ENCODE results near the gene DNAAF5. TPM values are rescaled to one million over a fixed set of nuclear protein-coding genes. Genes with fewer than 3 reads are reported as not detected.
"Not testable (repeated sequence)": the region's sequence is repeated elsewhere in the genome, so short reads cannot be mapped to it uniquely, and the experiment has no call there.

The DNAAF5 gene
- total RNA-seq, 1 experiment from 2014 or later, result 37.6 TPM

DNA sequence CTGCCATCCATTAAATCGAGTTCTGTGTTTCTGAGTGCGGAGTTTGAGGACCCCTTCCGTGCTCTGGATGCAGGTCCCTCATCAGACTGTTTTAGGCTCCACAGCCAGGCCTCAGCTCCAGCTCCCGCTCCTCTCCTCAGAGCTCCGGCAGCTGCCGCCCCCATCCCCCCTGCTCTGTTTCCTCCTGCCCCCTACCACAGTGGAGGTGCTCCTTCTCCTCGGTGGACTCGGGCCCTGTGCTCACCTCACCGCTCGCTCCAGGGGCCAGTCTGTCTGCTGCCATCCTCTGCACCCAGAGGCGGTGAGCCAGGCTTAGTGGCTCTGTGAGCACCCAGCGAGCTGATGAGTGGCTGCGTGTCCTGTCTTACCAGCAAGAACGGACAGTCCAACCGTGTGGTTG is 21.9 kb downstream of the DNAAF5 start:
- ChIA-PET CTCF (no interaction called here), POLR2A (no interaction called here)
- no peaks in the 10 kb centered on the region for H3K4me1 Mint-ChIP-seq (ENCODE audit: insufficient read depth, unreplicated experiment)
- no peaks in the 10 kb centered on the region for H3K9me3 Mint-ChIP-seq (ENCODE audit: unreplicated experiment)
- no peaks in the 10 kb centered on the region for H3K27me3 Mint-ChIP-seq (ENCODE audit: insufficient read depth, unreplicated experiment)
- intact Hi-C loops (cut with micrococcal nuclease), result no loop called here
- no peak overlapping the region for H3K27ac Mint-ChIP-seq (ENCODE audit: low read depth, unreplicated experiment)
- no peak overlapping the region for H3K4me3 Mint-ChIP-seq (ENCODE audit: unreplicated experiment)
- TF ChIP-seq, protein P1, sequence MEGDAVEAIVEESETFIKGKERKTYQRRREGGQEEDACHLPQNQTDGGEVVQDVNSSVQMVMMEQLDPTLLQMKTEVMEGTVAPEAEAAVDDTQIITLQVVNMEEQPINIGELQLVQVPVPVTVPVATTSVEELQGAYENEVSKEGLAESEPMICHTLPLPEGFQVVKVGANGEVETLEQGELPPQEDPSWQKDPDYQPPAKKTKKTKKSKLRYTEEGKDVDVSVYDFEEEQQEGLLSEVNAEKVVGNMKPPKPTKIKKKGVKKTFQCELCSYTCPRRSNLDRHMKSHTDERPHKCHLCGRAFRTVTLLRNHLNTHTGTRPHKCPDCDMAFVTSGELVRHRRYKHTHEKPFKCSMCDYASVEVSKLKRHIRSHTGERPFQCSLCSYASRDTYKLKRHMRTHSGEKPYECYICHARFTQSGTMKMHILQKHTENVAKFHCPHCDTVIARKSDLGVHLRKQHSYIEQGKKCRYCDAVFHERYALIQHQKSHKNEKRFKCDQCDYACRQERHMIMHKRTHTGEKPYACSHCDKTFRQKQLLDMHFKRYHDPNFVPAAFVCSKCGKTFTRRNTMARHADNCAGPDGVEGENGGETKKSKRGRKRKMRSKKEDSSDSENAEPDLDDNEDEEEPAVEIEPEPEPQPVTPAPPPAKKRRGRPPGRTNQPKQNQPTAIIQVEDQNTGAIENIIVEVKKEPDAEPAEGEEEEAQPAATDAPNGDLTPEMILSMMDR (IDR thresholded peaks at IDR 0.05; ENCODE audit: unreplicated experiment), result no peak
- H3K36me3 Mint-ChIP-seq (ENCODE audit: insufficient read depth, unreplicated experiment), result peaks cover 41% of the 10 kb centered on the region
- DNase-seq (ENCODE audit: unreplicated experiment), result no peak
- no TSS peak for BruUV-seq (replicated peaks)

DNA sequence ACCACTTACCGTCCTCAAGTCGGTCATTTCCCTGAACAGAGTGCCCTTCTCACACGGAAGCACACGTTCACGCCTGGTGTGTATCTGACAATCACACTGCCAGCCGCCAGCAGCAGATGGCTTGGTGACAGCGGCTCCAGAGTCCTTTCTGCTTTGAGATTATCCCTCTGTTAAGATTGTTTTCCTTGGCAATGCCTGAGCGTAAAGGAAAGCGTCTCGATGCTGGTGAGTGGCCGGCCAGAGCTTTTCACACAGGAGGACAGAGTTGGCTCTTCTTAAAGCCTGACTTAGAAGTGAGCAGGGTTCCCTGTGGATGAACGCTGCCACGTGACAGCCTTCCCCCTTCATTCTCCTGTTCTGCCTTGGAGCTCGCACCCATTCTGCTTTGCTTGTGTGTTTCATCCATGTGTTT is 22.6 kb downstream of the DNAAF5 start:
- H3K4me1 Mint-ChIP-seq (ENCODE audit: insufficient read depth, unreplicated experiment), result no peaks in the 10 kb centered on the region
- H3K27me3 Mint-ChIP-seq (ENCODE audit: insufficient read depth, unreplicated experiment), result no peaks in the 10 kb centered on the region
- POLR2A ChIA-PET, result no interaction called here
- CTCF ChIA-PET, result no interaction called here
- intact Hi-C loops (cut with micrococcal nuclease), result no loop called here
- DNase-seq (ENCODE audit: unreplicated experiment), result no peak
- H3K27ac Mint-ChIP-seq (ENCODE audit: low read depth, unreplicated experiment), result no peak overlapping the region
- no peak overlapping the region for H3K4me3 Mint-ChIP-seq (ENCODE audit: unreplicated experiment)
- BruUV-seq (replicated peaks), result no TSS peak
- TF ChIP-seq, protein P1 (IDR thresholded peaks at IDR 0.05; ENCODE audit: unreplicated experiment), result no peak
- no peaks in the 10 kb centered on the region for H3K9me3 Mint-ChIP-seq (ENCODE audit: unreplicated experiment)
- peaks cover 46% of the 10 kb centered on the region for H3K36me3 Mint-ChIP-seq (ENCODE audit: insufficient read depth, unreplicated experiment)

DNA sequence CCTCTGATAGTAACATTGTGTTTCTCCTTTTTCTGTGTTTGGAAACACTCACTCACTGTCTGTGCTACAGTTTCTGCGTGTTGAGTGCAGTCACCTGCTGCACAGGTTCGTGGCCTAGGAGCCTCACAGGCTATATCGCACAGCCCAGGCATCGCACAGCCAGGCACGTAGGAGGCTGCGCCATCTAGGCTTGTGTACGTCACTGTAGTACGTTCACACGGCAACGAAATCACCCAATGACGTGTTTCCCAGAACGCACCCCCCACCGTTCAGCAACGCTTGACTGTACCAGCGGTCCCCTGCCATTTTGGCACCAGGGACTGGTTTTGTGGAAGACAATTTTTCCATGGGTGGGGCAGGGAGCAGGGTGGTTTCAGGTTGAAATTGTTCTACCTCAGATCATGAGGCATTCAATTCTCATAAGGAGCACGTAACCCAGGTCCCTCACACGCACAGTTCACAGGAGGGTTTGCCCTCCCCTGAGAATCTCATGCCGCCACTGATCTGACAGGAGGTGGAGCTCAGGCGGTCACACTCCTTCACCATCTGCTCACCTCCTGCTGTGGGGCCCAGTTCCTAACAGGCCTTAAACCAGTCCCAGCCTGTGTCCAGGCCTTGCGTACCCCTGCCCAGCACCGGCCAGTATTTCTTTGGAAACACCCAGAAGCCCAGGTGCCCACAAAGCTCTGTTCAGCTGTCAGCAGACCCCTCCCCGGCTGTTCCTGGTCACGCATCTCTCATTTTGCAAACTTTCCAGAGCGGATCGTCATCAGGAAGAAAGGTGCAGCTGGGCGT is 23.8 kb downstream of the DNAAF5 start:
- POLR2A ChIA-PET, result no interaction called here
- intact Hi-C loops (cut with micrococcal nuclease), result no loop called here
- DNase-seq (ENCODE audit: unreplicated experiment), result no peak
- no peaks in the 10 kb centered on the region for H3K4me1 Mint-ChIP-seq (ENCODE audit: insufficient read depth, unreplicated experiment)
- no peak overlapping the region for H3K4me3 Mint-ChIP-seq (ENCODE audit: unreplicated experiment)
- no peak overlapping the region for H3K27ac Mint-ChIP-seq (ENCODE audit: low read depth, unreplicated experiment)
- H3K9me3 Mint-ChIP-seq (ENCODE audit: unreplicated experiment), result no peaks in the 10 kb centered on the region
- H3K36me3 Mint-ChIP-seq (ENCODE audit: insufficient read depth, unreplicated experiment), result peaks cover 45% of the 10 kb centered on the region
- H3K27me3 Mint-ChIP-seq (ENCODE audit: insufficient read depth, unreplicated experiment), result no peaks in the 10 kb centered on the region
- TF ChIP-seq, protein P1 (IDR thresholded peaks at IDR 0.05; ENCODE audit: unreplicated experiment), result no peak
- no TSS peak for BruUV-seq (replicated peaks)
- CTCF ChIA-PET, result no interaction called here

DNA sequence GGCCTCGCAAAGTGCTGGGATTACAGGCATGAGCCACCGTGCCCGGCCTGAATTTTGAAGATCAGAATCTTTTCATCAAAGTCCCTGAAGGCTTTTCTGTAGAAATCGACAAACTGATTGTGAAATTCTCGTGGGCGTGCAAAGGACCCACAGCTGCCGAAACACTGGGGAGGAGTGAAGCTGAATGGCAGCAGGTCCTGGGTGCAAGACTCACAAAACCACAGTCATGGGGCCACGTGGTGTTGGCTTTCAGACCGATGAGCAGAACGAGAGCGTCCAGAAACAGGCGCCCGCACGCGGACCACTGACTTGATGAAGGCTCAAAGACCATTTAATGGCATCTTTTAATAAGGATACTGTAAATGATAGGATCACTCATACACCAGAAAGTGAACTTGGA is 25.3 kb downstream of the DNAAF5 start:
- H3K36me3 Mint-ChIP-seq (ENCODE audit: insufficient read depth, unreplicated experiment), result peaks cover 49% of the 10 kb centered on the region
- no TSS peak for BruUV-seq (replicated peaks)
- intact Hi-C loops (cut with micrococcal nuclease), result no loop called here
- no peaks in the 10 kb centered on the region for H3K27me3 Mint-ChIP-seq (ENCODE audit: insufficient read depth, unreplicated experiment)
- DNase-seq (ENCODE audit: unreplicated experiment), result no peak
- TF ChIP-seq, protein P1 (IDR thresholded peaks at IDR 0.05; ENCODE audit: unreplicated experiment), result no peak
- CTCF ChIA-PET, result interaction anchor here (0.6 to 1.2 kb wide), 2 partner anchors 20 to 122 kb away, joined by 3 to 6 read pairs; no protein-coding TSS in a partner anchor
- H3K4me1 Mint-ChIP-seq (ENCODE audit: insufficient read depth, unreplicated experiment), result no peaks in the 10 kb centered on the region
- no peak overlapping the region for H3K4me3 Mint-ChIP-seq (ENCODE audit: unreplicated experiment)
- H3K27ac Mint-ChIP-seq (ENCODE audit: low read depth, unreplicated experiment), result no peak overlapping the region
- POLR2A ChIA-PET, result no interaction called here
- no peaks in the 10 kb centered on the region for H3K9me3 Mint-ChIP-seq (ENCODE audit: unreplicated experiment)

DNA sequence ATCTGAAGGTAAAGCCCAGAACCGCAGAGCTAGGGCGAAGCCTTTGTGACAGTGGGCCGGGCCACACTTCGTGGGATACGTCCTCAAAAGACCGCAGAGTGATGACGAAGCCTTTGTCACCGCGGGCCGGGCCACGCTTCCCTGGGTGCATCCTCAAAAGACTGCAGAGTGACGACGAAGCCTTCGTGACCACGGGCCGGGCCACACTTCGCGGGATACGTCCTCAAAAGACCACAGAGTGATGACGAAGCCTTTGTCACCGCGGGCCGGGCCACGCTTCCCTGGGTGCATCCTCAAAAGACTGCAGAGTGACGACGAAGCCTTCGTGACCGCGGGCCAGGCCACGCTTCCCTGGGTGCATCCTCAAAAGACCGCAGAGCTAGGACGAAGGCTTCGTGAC is 25.8 kb downstream of the DNAAF5 start:
- H3K36me3 Mint-ChIP-seq (ENCODE audit: insufficient read depth, unreplicated experiment), result peaks cover 53% of the 10 kb centered on the region
- H3K27me3 Mint-ChIP-seq (ENCODE audit: insufficient read depth, unreplicated experiment); POLR2A ChIA-PET; H3K4me3 Mint-ChIP-seq (ENCODE audit: unreplicated experiment); H3K27ac Mint-ChIP-seq (ENCODE audit: low read depth, unreplicated experiment); H3K9me3 Mint-ChIP-seq (ENCODE audit: unreplicated experiment); BruUV-seq (replicated peaks); H3K4me1 Mint-ChIP-seq (ENCODE audit: insufficient read depth, unreplicated experiment); DNase-seq (ENCODE audit: unreplicated experiment); intact Hi-C loops (cut with micrococcal nuclease): not testable (repeated sequence)
- CTCF ChIA-PET, result interaction anchor here (0.7 to 1.2 kb wide), 2 partner anchors 20 to 111 kb away, joined by 3 to 6 read pairs; no protein-coding TSS in a partner anchor
